SU-DHL-6 (cell line): ENCODE results near the gene PGM1.

ENCODE experiments used
- EZH2phosphoT487 ChIP-seq: fragments of 200-600 bp; sonication (generic), shearing (Covaris generic); conservative IDR thresholded peaks from 2 replicates; pipeline ENCODE4 v1.6.1; 2018; ENCODE audit warnings: mild to moderate bottlenecking, antibody characterized with exemption, low read length, moderate library complexity, mixed read lengths
- TF ChIP-seq, protein P1 (sequence below): fragments of 200-600 bp; sonication (generic); IDR thresholded peaks from one replicate; pipeline ENCODE4 v1.5.1; 2017; ENCODE audit warnings: antibody characterized with exemption, mild to moderate bottlenecking, low read length, moderate library complexity; ENCODE audit not compliant: insufficient read depth, poor library complexity, severe bottlenecking

GRCh38 chr1:63679076-63679475 lies 85.9 kb downstream of the PGM1 start:
- TF ChIP-seq EZH2phosphoT487, result no peak
- TF ChIP-seq, protein P1, sequence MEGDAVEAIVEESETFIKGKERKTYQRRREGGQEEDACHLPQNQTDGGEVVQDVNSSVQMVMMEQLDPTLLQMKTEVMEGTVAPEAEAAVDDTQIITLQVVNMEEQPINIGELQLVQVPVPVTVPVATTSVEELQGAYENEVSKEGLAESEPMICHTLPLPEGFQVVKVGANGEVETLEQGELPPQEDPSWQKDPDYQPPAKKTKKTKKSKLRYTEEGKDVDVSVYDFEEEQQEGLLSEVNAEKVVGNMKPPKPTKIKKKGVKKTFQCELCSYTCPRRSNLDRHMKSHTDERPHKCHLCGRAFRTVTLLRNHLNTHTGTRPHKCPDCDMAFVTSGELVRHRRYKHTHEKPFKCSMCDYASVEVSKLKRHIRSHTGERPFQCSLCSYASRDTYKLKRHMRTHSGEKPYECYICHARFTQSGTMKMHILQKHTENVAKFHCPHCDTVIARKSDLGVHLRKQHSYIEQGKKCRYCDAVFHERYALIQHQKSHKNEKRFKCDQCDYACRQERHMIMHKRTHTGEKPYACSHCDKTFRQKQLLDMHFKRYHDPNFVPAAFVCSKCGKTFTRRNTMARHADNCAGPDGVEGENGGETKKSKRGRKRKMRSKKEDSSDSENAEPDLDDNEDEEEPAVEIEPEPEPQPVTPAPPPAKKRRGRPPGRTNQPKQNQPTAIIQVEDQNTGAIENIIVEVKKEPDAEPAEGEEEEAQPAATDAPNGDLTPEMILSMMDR, result no peak
